ENCODE data around the gene CHCHD6. TPM values are rescaled to one million over a fixed set of nuclear protein-coding genes. Genes with fewer than 3 reads are reported as not detected.

Gene CHCHD6
- total and polyA plus RNA-seq, 2 experiments from 2014 or later, result 15.8 to 21.4 TPM

DNA sequence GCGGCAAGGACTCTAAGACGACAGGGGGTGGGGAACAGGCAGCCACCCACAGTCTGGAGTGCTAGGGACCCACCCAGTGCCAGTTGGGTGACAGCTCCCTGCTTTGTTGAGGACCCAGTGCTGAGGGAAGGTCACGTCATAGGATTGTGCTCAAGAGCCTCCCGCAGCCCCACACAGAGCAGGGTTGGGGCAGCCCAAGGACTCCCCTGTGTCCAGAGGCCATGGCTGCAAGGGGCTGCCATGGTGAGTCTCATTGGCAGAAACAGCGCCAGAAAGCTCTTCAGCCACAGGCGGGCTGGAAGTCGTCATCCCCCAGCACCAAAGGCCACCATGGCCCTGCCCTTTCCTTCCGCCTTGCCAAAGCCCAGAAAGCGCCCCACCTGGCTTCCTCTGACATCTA, 241.9 kb downstream of the CHCHD6 start:
- no peak overlapping the region for H3K4me3 ChIP-seq

DNA sequence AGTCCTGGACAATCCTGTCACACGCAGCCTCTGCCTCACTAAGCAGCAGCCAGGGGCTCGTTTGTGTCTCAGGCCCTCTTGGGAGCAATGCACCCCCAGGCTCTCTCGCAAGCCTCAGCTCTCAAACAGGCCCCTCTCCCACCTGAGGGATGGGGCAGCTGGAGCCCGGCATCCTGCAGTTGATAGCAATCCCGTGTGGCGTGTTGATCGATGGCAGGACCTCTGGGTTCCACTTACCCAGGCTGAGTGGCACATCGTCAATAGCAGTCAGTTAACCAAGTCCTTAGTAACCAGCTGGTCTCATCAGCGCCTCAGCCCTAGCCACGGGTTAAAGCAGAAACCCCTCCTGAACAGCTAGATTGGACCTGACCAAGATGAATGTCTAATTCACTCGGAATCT, 242.4 kb downstream of the CHCHD6 start:
- no peak for DNase-seq

More for the DNA sequence above, 241.9 kb downstream of the CHCHD6 start:
- in situ Hi-C loops (cut with MboI), result no loop called here
- H3K9ac ChIP-seq, result no peak overlapping the region
- H3K9me3 ChIP-seq (ENCODE audit: low read depth), result no peaks in the 10 kb centered on the region
- H3K79me2 ChIP-seq (ENCODE audit: insufficient read depth), result no peaks in the 10 kb centered on the region
- TF ChIP-seq EZH2 (IDR thresholded peaks at IDR 0.05; ENCODE audit: insufficient read depth, poor library complexity, severe bottlenecking) (no peak), EZH2phosphoT487 (IDR thresholded peaks at IDR 0.05; ENCODE audit: insufficient read depth, low read depth) (no peak)
- no peaks in the 10 kb centered on the region for H3F3A ChIP-seq (ENCODE audit: insufficient read depth)
- no peaks in the 10 kb centered on the region for H3K4me1 ChIP-seq (ENCODE audit: insufficient read depth)
- no peak overlapping the region for H2AFZ ChIP-seq
- 97 to 98% methylated on average over 7 to 9 of the region's 9 CpGs for WGBS, 2 experiments (ENCODE audit: low coverage in 1 of 2, low lambda C conversion rate in 2 of 2, missing lambda C conversion rate in 2 of 2)
- no peak overlapping the region for H3K4me2 ChIP-seq (ENCODE audit: unreplicated experiment)
- H4K20me1 ChIP-seq (ENCODE audit: insufficient read depth), result no peaks in the 10 kb centered on the region
- H3K27me3 ChIP-seq (replicated peaks; ENCODE audit: insufficient read depth), result no peaks in the 10 kb centered on the region
- no peaks in the 10 kb centered on the region for H3K9me2 ChIP-seq (ENCODE audit: insufficient read depth)
- no peak overlapping the region for H3K27ac ChIP-seq
- no peaks in the 10 kb centered on the region for H3K36me3 ChIP-seq (ENCODE audit: low read depth)
- DNase-seq, result no peak

DNA sequence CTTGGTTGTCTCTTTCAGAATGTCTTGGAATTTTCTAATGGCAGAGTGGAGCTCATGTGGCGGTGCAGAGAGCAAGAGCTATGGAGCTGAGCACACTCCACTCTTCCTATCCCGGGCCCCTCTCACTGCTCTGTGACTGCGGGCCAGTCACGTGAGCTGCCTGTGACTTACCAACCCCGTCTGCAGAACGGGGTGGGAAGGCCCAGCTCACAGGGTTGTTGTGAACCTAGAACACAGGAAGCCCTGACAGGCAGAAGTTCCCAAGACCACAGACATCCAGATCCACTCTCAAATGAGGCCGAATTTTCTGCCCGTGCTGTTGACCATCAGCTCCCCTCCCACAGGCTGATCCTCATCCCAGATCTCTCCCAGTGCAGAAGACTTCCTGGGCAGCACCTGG, 243.4 kb downstream of the CHCHD6 start:
- Histone ChIP-seq H3K9me3 (ENCODE audit: low read depth) (no peaks in the 10 kb centered on the region), H3K79me2 (ENCODE audit: insufficient read depth) (no peaks in the 10 kb centered on the region), H3F3A (ENCODE audit: insufficient read depth) (no peaks in the 10 kb centered on the region), H3K9me2 (ENCODE audit: insufficient read depth) (no peaks in the 10 kb centered on the region), H4K20me1 (ENCODE audit: insufficient read depth) (no peaks in the 10 kb centered on the region; the same call in 1 of the 2 replicates), H3K9ac (no peak overlapping the region), H2AFZ (no peak overlapping the region), H3K27me3 (replicated peaks; ENCODE audit: insufficient read depth) (no peaks in the 10 kb centered on the region), H3K36me3 (ENCODE audit: low read depth) (no peaks in the 10 kb centered on the region), H3K4me3 (no peak overlapping the region), H3K4me1 (ENCODE audit: insufficient read depth) (no peaks in the 10 kb centered on the region), H3K27ac (no peak overlapping the region), H3K4me2 (ENCODE audit: unreplicated experiment) (no peak overlapping the region)
- WGBS, 2 experiments (ENCODE audit: low coverage in 1 of 2, low lambda C conversion rate in 2 of 2, missing lambda C conversion rate in 2 of 2), result 74 to 75% methylated on average over 8 of the region's 8 CpGs
- DNase-seq, result no peak
- in situ Hi-C loops (cut with MboI), result no loop called here
- TF ChIP-seq EZH2 (IDR thresholded peaks at IDR 0.05; ENCODE audit: insufficient read depth, poor library complexity, severe bottlenecking) (no peak), EZH2phosphoT487 (IDR thresholded peaks at IDR 0.05; ENCODE audit: insufficient read depth, low read depth) (no peak)

More for the DNA sequence above, 242.4 kb downstream of the CHCHD6 start:
- Histone ChIP-seq H3F3A (ENCODE audit: insufficient read depth) (no peaks in the 10 kb centered on the region), H3K79me2 (ENCODE audit: insufficient read depth) (no peaks in the 10 kb centered on the region), H3K4me3 (no peak overlapping the region), H3K9me2 (ENCODE audit: insufficient read depth) (no peaks in the 10 kb centered on the region), H3K36me3 (ENCODE audit: low read depth) (no peaks in the 10 kb centered on the region), H3K27me3 (replicated peaks; ENCODE audit: insufficient read depth) (no peaks in the 10 kb centered on the region), H4K20me1 (ENCODE audit: insufficient read depth) (no peaks in the 10 kb centered on the region; the same call in 1 of the 2 replicates), H3K4me1 (ENCODE audit: insufficient read depth) (no peaks in the 10 kb centered on the region), H3K9ac (no peak overlapping the region), H3K4me2 (ENCODE audit: unreplicated experiment) (no peak overlapping the region), H3K9me3 (ENCODE audit: low read depth) (no peaks in the 10 kb centered on the region), H2AFZ (no peak overlapping the region), H3K27ac (no peak overlapping the region)
- TF ChIP-seq EZH2 (IDR thresholded peaks at IDR 0.05; ENCODE audit: insufficient read depth, poor library complexity, severe bottlenecking), result no peak
- no peak for TF ChIP-seq EZH2phosphoT487 (IDR thresholded peaks at IDR 0.05; ENCODE audit: insufficient read depth, low read depth)
- WGBS, 2 experiments (ENCODE audit: low coverage in 1 of 2, low lambda C conversion rate in 2 of 2, missing lambda C conversion rate in 2 of 2), result 90 to 92% methylated on average over 11 of the region's 11 CpGs
- in situ Hi-C loops (cut with MboI), result no loop called here

- 93 to 99% methylated on average over 9 to 14 of the region's 14 CpGs for WGBS, 2 experiments (ENCODE audit: low coverage in 1 of 2, low lambda C conversion rate in 2 of 2, missing lambda C conversion rate in 2 of 2)
- Histone ChIP-seq H2AFZ (no peak overlapping the region), H3K9me2 (ENCODE audit: insufficient read depth) (no peaks in the 10 kb centered on the region), H3K36me3 (ENCODE audit: low read depth) (no peaks in the 10 kb centered on the region), H3K4me1 (ENCODE audit: insufficient read depth) (no peaks in the 10 kb centered on the region), H3K9ac (no peak overlapping the region), H3K27ac (no peak overlapping the region), H3K4me3 (no peak overlapping the region), H3K27me3 (replicated peaks; ENCODE audit: insufficient read depth) (no peaks in the 10 kb centered on the region), H3K9me3 (ENCODE audit: low read depth) (no peaks in the 10 kb centered on the region), H3F3A (ENCODE audit: insufficient read depth) (no peaks in the 10 kb centered on the region), H4K20me1 (ENCODE audit: insufficient read depth) (no peaks in the 10 kb centered on the region; the same call in 1 of the 2 replicates), H3K79me2 (ENCODE audit: insufficient read depth) (no peaks in the 10 kb centered on the region), H3K4me2 (ENCODE audit: unreplicated experiment) (no peak overlapping the region)
- TF ChIP-seq EZH2 (IDR thresholded peaks at IDR 0.05; ENCODE audit: insufficient read depth, poor library complexity, severe bottlenecking) (no peak), EZH2phosphoT487 (IDR thresholded peaks at IDR 0.05; ENCODE audit: insufficient read depth, low read depth) (no peak)
- no peak for DNase-seq
- in situ Hi-C loops (cut with MboI), result no loop called here
These were observed 245.0 kb downstream of the CHCHD6 start for GRCh38 chr3:126948980-126949535.
